Small intestine (tissue), 7 donors: ENCODE data around the gene NTRK2. TPM values are rescaled to one million over a fixed set of nuclear protein-coding genes. Genes with fewer than 3 reads are reported as not detected.
A peak's percentile ranks its signal among the peaks of the same experiment; 100 is the strongest.

Source experiments
- DNase-seq, 2 donors: peaks; one replicate each; pipeline versions ENCODE4 v3.0.0 to v3.0.0-alpha.2; 2013
- FAIRE-seq: peaks from 2 replicates; lab custom pipeline; 2012; peaks lifted over from hg19 to GRCh38; lab: Jason Lieb, UNC
- H3K27ac ChIP-seq, 3 donors: one replicate each; pipeline ENCODE4 v1.5.1; 2013; ENCODE audit warnings: low read length in 2 of 3, mild to moderate bottlenecking in 2 of 3, control low read depth in 1 of 3, inconsistent platforms in 1 of 3, low read depth in 1 of 3, moderate library complexity in 1 of 3
- H3K27me3 ChIP-seq, 3 donors: one replicate each; pipeline ENCODE4 v1.6.1; 2013; ENCODE audit warnings: low read length in 3 of 3, inconsistent platforms in 1 of 3; ENCODE audit not compliant: control insufficient read depth in 3 of 3, insufficient read depth in 3 of 3
- H3K36me3 ChIP-seq, 3 donors: one replicate each; pipeline ENCODE4 v1.6.1; 2013; ENCODE audit warnings: low read length in 3 of 3, inconsistent platforms in 1 of 3, low read depth in 1 of 3, mild to moderate bottlenecking in 1 of 3, moderate library complexity in 1 of 3; ENCODE audit not compliant: control insufficient read depth in 3 of 3, insufficient read depth in 2 of 3
- H3K4me1 ChIP-seq, 3 donors: one replicate each; pipeline ENCODE4 v1.6.1; 2013; ENCODE audit warnings: low read length in 2 of 3, inconsistent platforms in 1 of 3, low read depth in 1 of 3, mild to moderate bottlenecking in 1 of 3, moderate library complexity in 1 of 3; ENCODE audit not compliant: control insufficient read depth in 3 of 3, insufficient read depth in 2 of 3
- H3K4me3 ChIP-seq, 3 donors: one replicate each; pipeline ENCODE4 v1.5.1; 2013; ENCODE audit warnings: low read length in 3 of 3, control low read depth in 1 of 3, inconsistent platforms in 1 of 3, low read depth in 1 of 3, mild to moderate bottlenecking in 1 of 3, moderate library complexity in 1 of 3
- H3K9me3 ChIP-seq, 2 donors: one replicate each; pipeline ENCODE4 v1.6.1; 2013; ENCODE audit warnings: low read depth in 1 of 2, low read length in 1 of 2; ENCODE audit not compliant: control insufficient read depth in 2 of 2, insufficient read depth in 1 of 2
- WGBS, 3 donors: extraction: QIAGEN DNeasy Blood & Tissue Kit; methylation state at CpG; one replicate each; pipeline ENCODE4 v1.1.7; 2013; 5-methylcytosine and 5-hydroxymethylcytosine counted together
- polyA plus RNA-seq, 4 donors: library from polyadenylated mRNA; stranded (reverse) in 3 of 4; unstranded in 1 of 4; fragments of 200-250 nt in 3 of 4; fragments of 120-200 nt in 1 of 4; gene quantifications; one replicate each; pipeline versions ENCODE4 v1.2.1 to v1.2.3, GENCODE V29; 2013
- donor health status: healthy with polysubstance abuse.
- donor health status: control.
- donor health status: control.
- donor health status: Bipolar disorder and iron deficiency.
- donor health status: healthy.

Gene NTRK2
- polyA plus RNA-seq, 4 donors, result 0.16 to 1.1 TPM; not detected in 2

GRCh38 chr9:84875193-84875592 lies 205.7 kb downstream of the NTRK2 start:
- 73 to 88% (median 78%) methylated on average over 4 of the region's 4 CpGs for WGBS, 3 donors
- H3K4me1 ChIP-seq, result no peaks in the 10 kb centered on the region
- no peak overlapping the region for H3K4me3 ChIP-seq
- no peaks in the 10 kb centered on the region for H3K9me3 ChIP-seq
- H3K27me3 ChIP-seq, result no peaks in the 10 kb centered on the region
- no peak overlapping the region for H3K27ac ChIP-seq
- DNase-seq (no peak), FAIRE-seq (no peak)
- no peaks in the 10 kb centered on the region for H3K36me3 ChIP-seq

GRCh38 chr9:84879631-84880030 lies 210.1 kb downstream of the NTRK2 start:
- no peaks in the 10 kb centered on the region for H3K27me3 ChIP-seq
- no peaks in the 10 kb centered on the region for H3K36me3 ChIP-seq
- no peak overlapping the region for H3K27ac ChIP-seq
- peaks cover 0 to 2% (median 0%) of the 10 kb centered on the region in 3 donors for H3K4me1 ChIP-seq
- no peak for FAIRE-seq
- H3K4me3 ChIP-seq, result no peak overlapping the region
- 68 to 82% (median 76%) methylated on average over 1 of the region's 1 CpG for WGBS, 3 donors
- no peaks in the 10 kb centered on the region for H3K9me3 ChIP-seq
- DNase-seq, result no peak

- H3K27me3 ChIP-seq, result no peaks in the 10 kb centered on the region
- no peak for FAIRE-seq
- 10 to 53% (median 39%) methylated on average over 2 of the region's 2 CpGs for WGBS, 3 donors
Observed at GRCh38 chr9:84880835-84881234, 211.3 kb downstream of the NTRK2 start.

GRCh38 chr9:84886866-84887265 lies 217.3 kb downstream of the NTRK2 start:
- 90 to 95% (median 94%) methylated on average over 8 of the region's 8 CpGs for WGBS, 3 donors
- Histone ChIP-seq H3K36me3 (no peaks in the 10 kb centered on the region), H3K4me3 (no peak overlapping the region), H3K9me3 (no peaks in the 10 kb centered on the region), H3K27me3 (no peaks in the 10 kb centered on the region), H3K27ac (no peak overlapping the region), H3K4me1 (peaks cover 0 to 9% (median 0%) of the 10 kb centered on the region in 3 donors)
- no peak for DNase-seq
- no peak for FAIRE-seq

More at GRCh38 chr9:84880835-84881234, 211.3 kb downstream of the NTRK2 start:
- Histone ChIP-seq H3K27ac (no peak overlapping the region), H3K4me3 (no peak overlapping the region), H3K36me3 (no peaks in the 10 kb centered on the region), H3K4me1 (peaks cover 0 to 2% (median 0%) of the 10 kb centered on the region in 3 donors), H3K9me3 (no peaks in the 10 kb centered on the region)
- peak in 1 of 2 donors; percentile 3 for DNase-seq

GRCh38 chr9:84891924-84892323 lies 222.4 kb downstream of the NTRK2 start:
- H3K36me3 ChIP-seq, result no peaks in the 10 kb centered on the region
- H3K9me3 ChIP-seq, result no peaks in the 10 kb centered on the region
- peaks cover 0 to 47% (median 0%) of the 10 kb centered on the region in 3 donors for H3K4me1 ChIP-seq
- H3K27me3 ChIP-seq, result no peaks in the 10 kb centered on the region
- 21 to 51% (median 48%) methylated on average over 1 of the region's 1 CpG for WGBS, 3 donors
- DNase-seq, result peak in 1 of 2 donors; percentile 66
- FAIRE-seq, result no peak
- H3K27ac ChIP-seq, result peak overlapping the region in 1 of 3 donors; percentile 62
- no peak overlapping the region for H3K4me3 ChIP-seq

- Histone ChIP-seq H3K27ac (peak overlapping the region in 1 of 3 donors; percentile 8), H3K4me3 (no peak overlapping the region), H3K9me3 (no peaks in the 10 kb centered on the region), H3K4me1 (peaks cover 0 to 47% (median 0%) of the 10 kb centered on the region in 3 donors), H3K27me3 (no peaks in the 10 kb centered on the region), H3K36me3 (no peaks in the 10 kb centered on the region)
- FAIRE-seq (no peak), DNase-seq (no peak)
- WGBS, 3 donors, result 47 to 69% (median 63%) methylated on average over 13 of the region's 13 CpGs
Observed at GRCh38 chr9:84893419-84894128, 224.0 kb downstream of the NTRK2 start.

- Histone ChIP-seq H3K36me3 (no peaks in the 10 kb centered on the region), H3K27me3 (no peaks in the 10 kb centered on the region), H3K27ac (no peak overlapping the region), H3K4me3 (no peak overlapping the region), H3K9me3 (no peaks in the 10 kb centered on the region), H3K4me1 (peaks cover 0 to 49% (median 0%) of the 10 kb centered on the region in 3 donors)
- no peak for DNase-seq
- no peak for FAIRE-seq
- 14 to 41% (median 22%) methylated on average over 2 of the region's 2 CpGs for WGBS, 3 donors
Observed at GRCh38 chr9:84894859-84895258, 225.3 kb downstream of the NTRK2 start.

- H3K4me3 ChIP-seq, result no peak overlapping the region
- H3K4me1 ChIP-seq, result peaks cover 0 to 43% (median 0%) of the 10 kb centered on the region in 3 donors
- no peaks in the 10 kb centered on the region for H3K9me3 ChIP-seq
- no peak for FAIRE-seq
- no peaks in the 10 kb centered on the region for H3K36me3 ChIP-seq
- no peak overlapping the region for H3K27ac ChIP-seq
- WGBS, 3 donors, result 73 to 77% (median 73%) methylated on average over 7 of the region's 7 CpGs
- H3K27me3 ChIP-seq, result no peaks in the 10 kb centered on the region
- DNase-seq, result no peak
Observed at GRCh38 chr9:84897362-84898094, 228.0 kb downstream of the NTRK2 start.
